Epithelial cell of esophagus (primary cell): ENCODE results near the gene COP1.
A peak's percentile ranks its signal among the peaks of the same experiment; 100 is the strongest.
"Not testable (repeated sequence)": the region's sequence is repeated elsewhere in the genome, so short reads cannot be mapped to it uniquely, and the experiment has no call there.

Experiments used
- DNase-seq: peaks from one replicate; pipeline ENCODE4 v3.0.0; 2010; ENCODE audit warnings: low read depth
- H3K4me3 ChIP-seq: 2 replicates; pipeline ENCODE4 v1.5.1; 2011; ENCODE audit warnings: mild to moderate bottlenecking, low read length, control low read depth
- CTCF ChIP-seq: IDR thresholded peaks from 2 replicates; pipeline ENCODE4 v1.5.1; 2011; ENCODE audit warnings: low read depth, mild to moderate bottlenecking, low read length, control low read depth, inconsistent platforms; ENCODE audit not compliant: insufficient read depth; ENCODE audit errors: missing control alignments

Gene COP1

GRCh38 chr1:176206961-176207902 is at the start of gene COP1:
Gene COP1 (minus strand): TSS chr1:176207286. CDS start chr1:176206978, 308 bp downstream.
- DNase-seq, result peak; percentile 97
- peak within 1 kb of the TSS; percentile 68 for H3K4me3 ChIP-seq
- TF ChIP-seq CTCF, result no peak

GRCh38 chr1:176252191-176252590 is 45.1 kb upstream of the COP1 start:
- TF ChIP-seq CTCF, result no peak
- DNase-seq, result no peak
- no peak overlapping the region for H3K4me3 ChIP-seq

- no peak for DNase-seq
- no peak overlapping the region for H3K4me3 ChIP-seq
- no peak for TF ChIP-seq CTCF
These were observed 37.8 kb upstream of the COP1 start for GRCh38 chr1:176244851-176245250.

- TF ChIP-seq CTCF, result no peak
- DNase-seq, result no peak
- H3K4me3 ChIP-seq, result no peak overlapping the region
These were observed 36.7 kb upstream of the COP1 start for GRCh38 chr1:176243746-176244145.

- TF ChIP-seq CTCF, result no peak
- no peak overlapping the region for H3K4me3 ChIP-seq
- DNase-seq, result peak; percentile 98
These were observed 34.4 kb upstream of the COP1 start for GRCh38 chr1:176241385-176242015.

- not testable (repeated sequence) for DNase-seq, H3K4me3 ChIP-seq
These were observed 26.6 kb upstream of the COP1 start for GRCh38 chr1:176233657-176234056.

- TF ChIP-seq CTCF, result no peak
- no peak for DNase-seq
- H3K4me3 ChIP-seq, result no peak overlapping the region
These were observed 20.5 kb upstream of the COP1 start for GRCh38 chr1:176227579-176227978.
